ENCODE measurements around the gene HDLBP.

HDLBP gene

DNA sequence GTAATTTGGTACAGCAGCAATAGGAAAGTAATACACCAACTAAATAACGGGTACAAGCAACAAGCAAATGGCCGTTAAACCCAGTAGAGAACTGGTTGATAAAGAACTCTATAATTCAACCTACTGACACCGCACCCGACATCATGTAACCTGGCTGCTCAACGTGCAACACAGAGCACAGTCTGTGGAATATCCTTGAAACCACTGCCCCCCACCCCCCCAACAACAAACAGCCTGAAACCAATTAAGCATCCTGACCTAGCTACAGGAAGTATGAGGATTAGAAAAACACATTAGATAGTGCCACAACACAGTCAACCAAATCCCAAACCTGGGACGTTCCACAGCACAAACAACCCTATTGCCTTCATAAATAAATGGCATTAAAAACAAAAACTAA lies 23.5 kb downstream of the HDLBP start:
- Histone ChIP-seq H3K27me3 (ENCODE audit: insufficient read depth, insufficient read length) (no peaks in the 10 kb centered on the region), H3K4me3 (ENCODE audit: insufficient read length, low read depth) (no peak overlapping the region), H3K36me3 (ENCODE audit: insufficient read depth, insufficient read length, low read length) (peaks cover 27% of the 10 kb centered on the region), H3K4me1 (ENCODE audit: insufficient read depth, insufficient read length) (no peaks in the 10 kb centered on the region), H3K9me3 (ENCODE audit: insufficient read depth, low read length) (peaks cover 7% of the 10 kb centered on the region; the same call in 1 of the 2 replicates), H3K9ac (ENCODE audit: insufficient read length, low read depth) (no peak overlapping the region)
- TF ChIP-seq YY1 (IDR thresholded peaks at IDR 0.05; ENCODE audit: insufficient read depth, insufficient read length): no peak
- no peak for TF ChIP-seq SUZ12 (IDR thresholded peaks at IDR 0.05; ENCODE audit: extremely low read depth, insufficient read depth, insufficient read length)
- TF ChIP-seq ZNF274 (IDR thresholded peaks at IDR 0.05; ENCODE audit: low read depth, low read length): no peak
- DNase-seq (ENCODE audit: low read depth, low spot score): no peak

- H3K4me1 ChIP-seq (ENCODE audit: insufficient read depth, insufficient read length): no peaks in the 10 kb centered on the region
- no peak for DNase-seq (ENCODE audit: low read depth, low spot score)
- H3K36me3 ChIP-seq (ENCODE audit: insufficient read depth, insufficient read length, low read length): peaks cover 21% of the 10 kb centered on the region
- TF ChIP-seq ZNF274 (IDR thresholded peaks at IDR 0.05; ENCODE audit: low read depth, low read length): no peak
- no peak for TF ChIP-seq YY1 (IDR thresholded peaks at IDR 0.05; ENCODE audit: insufficient read depth, insufficient read length)
- TF ChIP-seq SUZ12 (IDR thresholded peaks at IDR 0.05; ENCODE audit: extremely low read depth, insufficient read depth, insufficient read length): no peak
- H3K9me3 ChIP-seq (ENCODE audit: insufficient read depth, low read length): no peaks in the 10 kb centered on the region
- H3K4me3 ChIP-seq (ENCODE audit: insufficient read length, low read depth): no peak overlapping the region
- H3K9ac ChIP-seq (ENCODE audit: insufficient read length, low read depth): no peak overlapping the region
- H3K27me3 ChIP-seq (ENCODE audit: insufficient read depth, insufficient read length): no peaks in the 10 kb centered on the region
Measured at GRCh38 chr2:241291153-241291552, 24.3 kb downstream of the HDLBP start.

DNA sequence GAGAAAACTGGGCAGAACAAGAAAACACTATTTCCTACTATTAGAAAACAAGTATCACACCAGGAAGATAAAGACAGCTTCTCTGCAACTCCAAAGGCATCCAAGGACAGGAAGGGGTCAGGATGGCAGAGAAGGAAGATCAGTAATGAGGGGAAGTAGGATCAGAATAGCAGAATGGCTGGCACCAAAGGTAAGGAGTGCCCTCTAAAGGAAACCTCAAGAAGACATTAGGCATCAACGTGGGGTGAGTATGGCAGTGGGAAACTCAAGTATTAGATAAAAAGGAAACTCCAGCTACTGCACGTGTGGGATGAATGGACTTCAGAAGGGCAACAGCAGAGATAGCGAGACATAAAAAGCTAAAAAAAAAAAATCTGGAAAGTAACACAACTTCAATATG lies 25.9 kb downstream of the HDLBP start:
- no peak overlapping the region for H3K4me3 ChIP-seq (ENCODE audit: insufficient read length, low read depth)
- H3K27me3 ChIP-seq (ENCODE audit: insufficient read depth, insufficient read length): no peaks in the 10 kb centered on the region
- TF ChIP-seq YY1 (IDR thresholded peaks at IDR 0.05; ENCODE audit: insufficient read depth, insufficient read length): no peak
- H3K9ac ChIP-seq (ENCODE audit: insufficient read length, low read depth): no peak overlapping the region
- H3K9me3 ChIP-seq (ENCODE audit: insufficient read depth, low read length): no peaks in the 10 kb centered on the region
- peaks cover 26% of the 10 kb centered on the region for H3K36me3 ChIP-seq (ENCODE audit: insufficient read depth, insufficient read length, low read length)
- H3K4me1 ChIP-seq (ENCODE audit: insufficient read depth, insufficient read length): no peaks in the 10 kb centered on the region
- no peak for DNase-seq (ENCODE audit: low read depth, low spot score)

DNA sequence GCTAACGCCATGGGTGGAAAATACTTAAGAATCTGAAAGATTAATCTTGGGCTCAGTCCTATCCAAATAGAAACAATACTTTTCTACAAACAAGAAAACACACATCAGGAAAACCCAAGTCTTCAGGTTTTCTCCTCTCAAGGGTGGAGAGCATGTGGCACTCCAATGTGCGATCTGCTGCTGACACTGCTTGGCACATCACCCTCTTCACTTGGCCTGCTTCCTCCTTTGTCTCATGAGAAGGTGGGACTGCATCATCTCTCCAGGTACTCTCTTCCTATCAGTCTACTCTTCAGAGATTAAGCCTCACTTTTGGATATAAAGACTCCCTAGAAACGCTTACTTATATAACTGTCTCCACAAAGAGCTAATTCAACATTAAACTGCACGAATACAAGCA lies 26.4 kb downstream of the HDLBP start:
- no peaks in the 10 kb centered on the region for H3K4me1 ChIP-seq (ENCODE audit: insufficient read depth, insufficient read length)
- no peaks in the 10 kb centered on the region for H3K27me3 ChIP-seq (ENCODE audit: insufficient read depth, insufficient read length)
- no peak for DNase-seq (ENCODE audit: low read depth, low spot score)
- no peak for TF ChIP-seq SUZ12 (IDR thresholded peaks at IDR 0.05; ENCODE audit: extremely low read depth, insufficient read depth, insufficient read length)
- no peak for TF ChIP-seq YY1 (IDR thresholded peaks at IDR 0.05; ENCODE audit: insufficient read depth, insufficient read length)
- no peak for TF ChIP-seq ZNF274 (IDR thresholded peaks at IDR 0.05; ENCODE audit: low read depth, low read length)
- no peak overlapping the region for H3K4me3 ChIP-seq (ENCODE audit: insufficient read length, low read depth)
- peaks cover 26% of the 10 kb centered on the region for H3K36me3 ChIP-seq (ENCODE audit: insufficient read depth, insufficient read length, low read length)
- no peak overlapping the region for H3K9ac ChIP-seq (ENCODE audit: insufficient read length, low read depth)
- H3K9me3 ChIP-seq (ENCODE audit: insufficient read depth, low read length): no peaks in the 10 kb centered on the region

GRCh38 chr2:241288324-241288888 lies 27.1 kb downstream of the HDLBP start:
- H3K4me3 ChIP-seq (ENCODE audit: insufficient read length, low read depth): no peak overlapping the region
- TF ChIP-seq ZNF274 (IDR thresholded peaks at IDR 0.05; ENCODE audit: low read depth, low read length): no peak
- TF ChIP-seq YY1 (IDR thresholded peaks at IDR 0.05; ENCODE audit: insufficient read depth, insufficient read length): no peak
- TF ChIP-seq SUZ12 (IDR thresholded peaks at IDR 0.05; ENCODE audit: extremely low read depth, insufficient read depth, insufficient read length): no peak
- no peak overlapping the region for H3K9ac ChIP-seq (ENCODE audit: insufficient read length, low read depth)
- peaks cover 26% of the 10 kb centered on the region for H3K36me3 ChIP-seq (ENCODE audit: insufficient read depth, insufficient read length, low read length)
- no peaks in the 10 kb centered on the region for H3K27me3 ChIP-seq (ENCODE audit: insufficient read depth, insufficient read length)
- no peaks in the 10 kb centered on the region for H3K4me1 ChIP-seq (ENCODE audit: insufficient read depth, insufficient read length)
- no peaks in the 10 kb centered on the region for H3K9me3 ChIP-seq (ENCODE audit: insufficient read depth, low read length)
- DNase-seq (ENCODE audit: low read depth, low spot score): no peak

- Histone ChIP-seq H3K36me3 (ENCODE audit: insufficient read depth, insufficient read length, low read length) (peaks cover 26% of the 10 kb centered on the region), H3K4me3 (ENCODE audit: insufficient read length, low read depth) (no peak overlapping the region), H3K4me1 (ENCODE audit: insufficient read depth, insufficient read length) (no peaks in the 10 kb centered on the region), H3K27me3 (ENCODE audit: insufficient read depth, insufficient read length) (no peaks in the 10 kb centered on the region), H3K9me3 (ENCODE audit: insufficient read depth, low read length) (no peaks in the 10 kb centered on the region), H3K9ac (ENCODE audit: insufficient read length, low read depth) (no peak overlapping the region)
- no peak for TF ChIP-seq ZNF274 (IDR thresholded peaks at IDR 0.05; ENCODE audit: low read depth, low read length)
- TF ChIP-seq YY1 (IDR thresholded peaks at IDR 0.05; ENCODE audit: insufficient read depth, insufficient read length): no peak
- TF ChIP-seq SUZ12 (IDR thresholded peaks at IDR 0.05; ENCODE audit: extremely low read depth, insufficient read depth, insufficient read length): no peak
- DNase-seq (ENCODE audit: low read depth, low spot score): no peak
Measured at GRCh38 chr2:241286348-241287090, 29.0 kb downstream of the HDLBP start.

DNA sequence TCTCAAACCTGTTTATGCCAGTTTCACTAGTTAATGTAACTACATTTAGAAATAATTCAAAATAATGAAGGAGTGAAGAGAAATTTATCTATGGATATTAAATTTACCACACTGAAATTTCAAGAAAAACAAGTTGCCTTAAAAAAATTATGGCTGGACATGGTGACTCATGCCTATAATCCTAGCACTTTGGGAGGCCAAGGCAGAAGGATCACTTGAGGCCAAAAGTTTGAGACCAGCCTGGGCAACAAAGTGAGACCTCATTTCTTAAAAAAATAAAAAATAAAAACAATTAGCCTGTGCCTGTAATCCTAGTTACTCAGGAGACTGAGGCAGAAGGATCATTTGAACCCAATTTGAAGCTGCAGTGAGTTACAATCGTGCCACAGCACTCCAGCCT lies 29.9 kb downstream of the HDLBP start:
- no peak for TF ChIP-seq SUZ12 (IDR thresholded peaks at IDR 0.05; ENCODE audit: extremely low read depth, insufficient read depth, insufficient read length)
- TF ChIP-seq ZNF274 (IDR thresholded peaks at IDR 0.05; ENCODE audit: low read depth, low read length): no peak
- TF ChIP-seq YY1 (IDR thresholded peaks at IDR 0.05; ENCODE audit: insufficient read depth, insufficient read length): no peak
- Histone ChIP-seq H3K4me3 (ENCODE audit: insufficient read length, low read depth) (no peak overlapping the region), H3K36me3 (ENCODE audit: insufficient read depth, insufficient read length, low read length) (peaks cover 26% of the 10 kb centered on the region), H3K4me1 (ENCODE audit: insufficient read depth, insufficient read length) (no peaks in the 10 kb centered on the region), H3K9me3 (ENCODE audit: insufficient read depth, low read length) (no peaks in the 10 kb centered on the region), H3K27me3 (ENCODE audit: insufficient read depth, insufficient read length) (no peaks in the 10 kb centered on the region), H3K9ac (ENCODE audit: insufficient read length, low read depth) (no peak overlapping the region)
- no peak for DNase-seq (ENCODE audit: low read depth, low spot score)
